Mononuclear cell (primary cell): ENCODE data around the gene ACSS1. TPM values are rescaled to one million over a fixed set of nuclear protein-coding genes. Genes with fewer than 3 reads are reported as not detected.

Experiments
- H3K27me3 ChIP-seq: 2 replicates; pipeline ENCODE4 v1.6.0; 2011; ENCODE audit warnings: low read length, control low read depth; ENCODE audit not compliant: insufficient read depth
- H3K4me1 ChIP-seq: 2 replicates; pipeline ENCODE4 v1.5.1; 2011; ENCODE audit warnings: mild to moderate bottlenecking, low read length, control low read depth; ENCODE audit not compliant: insufficient read depth
- H3K4me3 ChIP-seq: 2 replicates; pipeline ENCODE4 v1.5.1; 2011; ENCODE audit warnings: mild to moderate bottlenecking, low read length, moderate library complexity
- H3K9me3 ChIP-seq: 2 replicates; pipeline ENCODE4 v1.5.1; 2011; ENCODE audit warnings: low read depth, mild to moderate bottlenecking, control low read depth, low read length
- total RNA-seq: library from RNA; depleted of rRNA; stranded (reverse); fragments of >200 nt; gene quantifications from one replicate; pipeline ENCODE4 v1.2.3, GENCODE V29; 2012

Gene ACSS1
- total RNA-seq, 1 donor = 8.0 TPM

DNA sequence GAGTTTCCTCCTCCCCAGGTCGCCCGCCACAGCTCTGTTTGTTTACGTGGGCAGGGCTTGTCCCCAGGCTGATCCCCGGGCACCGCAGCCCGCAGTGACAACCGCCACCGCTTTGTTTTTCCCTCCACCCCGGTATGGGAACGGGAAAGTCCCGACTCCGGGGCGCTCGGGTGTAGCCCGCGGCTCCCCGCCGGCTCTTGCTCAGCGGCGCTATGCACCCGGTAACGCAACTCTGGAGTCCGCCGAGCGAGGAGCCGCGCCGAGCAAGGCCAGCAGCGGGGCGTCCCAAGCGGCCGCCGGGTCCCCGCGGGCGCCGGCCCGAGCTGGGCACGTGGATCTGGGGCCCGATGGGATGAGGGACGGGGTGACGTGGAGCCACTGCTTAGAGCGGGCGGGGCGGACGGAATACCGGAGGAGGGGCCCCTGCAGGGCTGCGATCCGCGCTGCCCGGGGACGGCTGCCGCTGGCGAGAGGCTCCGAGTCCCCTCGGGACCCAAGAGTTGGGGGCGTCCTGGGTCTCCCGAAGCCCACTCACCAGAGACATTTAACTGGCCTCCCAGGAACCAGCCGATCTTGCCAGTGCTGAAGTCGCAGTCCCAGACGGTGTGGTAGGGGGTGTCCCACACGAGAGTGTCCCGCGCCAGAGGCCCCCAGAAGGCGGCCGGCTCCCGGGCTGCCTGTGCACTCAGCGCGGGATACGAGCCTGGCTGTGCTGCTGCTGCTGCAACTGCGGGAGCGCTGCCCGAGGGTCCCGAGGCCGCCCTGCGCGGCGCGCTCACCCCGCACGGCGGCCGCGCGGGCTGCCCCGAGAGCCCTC lies 497 bp downstream of the ACSS1 start:
- Histone ChIP-seq H3K4me3 (peak overlapping the region; percentile 69), H3K27me3 (no peaks in the 10 kb centered on the region), H3K9me3 (no peaks in the 10 kb centered on the region), H3K4me1 (peaks cover 55% of the 10 kb centered on the region)

- Histone ChIP-seq H3K27me3 (no peaks in the 10 kb centered on the region), H3K4me1 (peaks cover 62% of the 10 kb centered on the region), H3K9me3 (no peaks in the 10 kb centered on the region), H3K4me3 (peak overlapping the region; percentile 69)
Measured at GRCh38 chr20:25056690-25057233, 1.2 kb downstream of the ACSS1 start.

DNA sequence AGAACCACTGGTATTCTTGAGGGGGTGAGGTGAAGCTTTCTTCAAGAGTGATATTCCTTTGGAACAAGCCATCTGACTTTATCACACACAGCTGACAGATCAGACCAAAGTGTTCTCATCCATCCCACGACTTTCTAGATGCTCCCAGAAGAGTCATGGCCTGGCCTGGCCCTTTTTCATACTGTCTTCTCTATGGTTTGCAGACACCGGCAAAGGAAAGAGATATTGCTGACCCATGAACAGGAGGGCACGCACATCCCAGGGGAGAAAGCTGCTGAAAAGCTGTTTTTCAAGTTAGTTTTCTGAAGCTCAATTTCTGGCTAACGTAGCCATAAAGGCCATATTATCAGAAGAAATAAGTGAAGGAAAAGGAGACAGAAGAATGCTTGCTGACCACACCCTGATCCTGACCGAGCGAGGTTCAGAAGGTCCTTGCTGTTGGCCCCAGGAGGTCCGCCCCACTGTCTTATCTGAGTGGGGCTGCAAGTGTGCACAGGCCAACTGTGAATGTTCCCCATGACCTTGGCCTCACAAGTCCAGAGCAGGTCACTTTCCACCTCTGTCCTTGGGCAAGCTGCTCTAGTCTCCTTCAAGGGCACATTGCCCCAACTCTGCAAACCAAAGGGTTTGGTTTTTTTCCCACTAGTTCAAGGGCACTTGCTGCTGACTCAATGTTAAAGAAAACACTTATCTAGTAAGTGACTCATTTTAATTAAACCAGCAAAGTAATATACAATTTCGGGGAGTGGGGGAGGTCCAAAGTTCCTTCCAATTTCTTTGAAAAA lies 2.0 kb downstream of the ACSS1 start:
- no peak overlapping the region for H3K4me3 ChIP-seq
- H3K4me1 ChIP-seq = peaks cover 63% of the 10 kb centered on the region
- no peaks in the 10 kb centered on the region for H3K9me3 ChIP-seq
- H3K27me3 ChIP-seq = no peaks in the 10 kb centered on the region

DNA sequence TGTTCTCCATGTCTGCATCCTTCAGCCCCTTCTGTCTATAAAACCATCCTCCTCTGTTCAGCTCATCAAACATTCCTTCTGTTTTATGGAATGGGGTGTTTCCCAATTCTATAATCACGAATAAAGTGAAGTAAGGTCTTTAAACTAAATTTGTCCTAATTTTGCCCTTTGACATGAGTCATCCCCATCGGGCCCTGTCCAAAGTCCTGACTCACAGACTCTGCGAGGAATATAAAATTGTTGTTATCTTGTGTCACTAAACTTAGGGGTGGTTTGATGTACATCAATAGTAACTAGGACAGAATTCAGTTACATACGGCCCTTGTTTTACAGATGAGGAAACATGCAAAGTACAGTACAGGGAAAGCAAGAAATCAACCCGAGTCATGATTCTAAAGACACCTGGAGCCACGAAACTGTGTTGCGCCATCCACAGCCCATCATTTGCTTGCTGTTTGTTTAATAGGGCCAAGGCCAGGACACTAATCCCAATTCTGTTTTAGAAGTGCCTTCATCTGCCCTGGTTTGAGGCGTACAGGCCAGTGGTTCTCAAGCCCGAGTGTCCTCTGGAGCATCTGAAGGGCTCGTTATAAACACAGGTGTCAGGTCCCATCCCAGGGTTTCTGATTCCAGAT lies 2.8 kb downstream of the ACSS1 start:
- no peak overlapping the region for H3K4me3 ChIP-seq
- peaks cover 69% of the 10 kb centered on the region for H3K4me1 ChIP-seq
- no peaks in the 10 kb centered on the region for H3K27me3 ChIP-seq
- no peaks in the 10 kb centered on the region for H3K9me3 ChIP-seq

- no peak overlapping the region for H3K4me3 ChIP-seq
- H3K27me3 ChIP-seq = no peaks in the 10 kb centered on the region
- peaks cover 66% of the 10 kb centered on the region for H3K4me1 ChIP-seq
- no peaks in the 10 kb centered on the region for H3K9me3 ChIP-seq
Measured at GRCh38 chr20:25054096-25054820, 3.7 kb downstream of the ACSS1 start.

DNA sequence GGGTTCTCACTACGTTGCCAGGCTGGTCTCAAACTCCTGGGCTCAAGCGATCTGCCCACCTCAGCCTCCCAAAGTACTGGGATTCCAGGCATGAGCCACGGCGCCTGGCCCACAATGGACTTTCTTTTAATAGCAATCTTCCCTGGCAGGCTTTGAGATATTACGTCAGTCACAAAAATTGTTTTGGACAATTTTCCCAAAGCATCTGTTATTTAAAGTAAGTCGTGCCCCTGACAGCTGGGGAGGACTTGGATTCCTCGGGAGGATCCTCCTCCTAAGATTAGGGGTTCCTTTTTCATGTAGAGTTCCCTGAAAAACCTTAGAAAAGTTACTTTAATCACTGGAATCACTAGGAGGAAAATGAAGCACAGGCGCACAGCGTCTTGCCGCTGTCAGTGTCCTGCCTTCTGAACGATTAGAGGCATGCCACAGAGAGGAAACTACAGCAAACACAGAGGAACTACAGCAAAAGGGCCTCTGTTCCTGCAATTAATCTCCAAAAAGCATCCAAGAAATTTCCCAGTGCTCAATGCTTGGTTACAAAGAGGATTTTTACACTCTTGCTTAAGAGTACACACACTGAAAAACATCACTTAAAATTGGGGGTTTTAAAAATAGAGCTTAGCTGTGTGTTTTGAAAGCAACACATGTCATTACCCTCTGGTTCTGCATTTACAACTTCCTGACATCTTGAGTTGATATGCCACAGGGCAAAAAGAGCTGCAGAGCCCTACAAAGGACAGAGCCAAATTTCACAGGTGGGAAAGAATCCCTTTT lies 4.5 kb downstream of the ACSS1 start:
- Histone ChIP-seq H3K27me3 (no peaks in the 10 kb centered on the region), H3K4me3 (no peak overlapping the region), H3K4me1 (peaks cover 58% of the 10 kb centered on the region)

DNA sequence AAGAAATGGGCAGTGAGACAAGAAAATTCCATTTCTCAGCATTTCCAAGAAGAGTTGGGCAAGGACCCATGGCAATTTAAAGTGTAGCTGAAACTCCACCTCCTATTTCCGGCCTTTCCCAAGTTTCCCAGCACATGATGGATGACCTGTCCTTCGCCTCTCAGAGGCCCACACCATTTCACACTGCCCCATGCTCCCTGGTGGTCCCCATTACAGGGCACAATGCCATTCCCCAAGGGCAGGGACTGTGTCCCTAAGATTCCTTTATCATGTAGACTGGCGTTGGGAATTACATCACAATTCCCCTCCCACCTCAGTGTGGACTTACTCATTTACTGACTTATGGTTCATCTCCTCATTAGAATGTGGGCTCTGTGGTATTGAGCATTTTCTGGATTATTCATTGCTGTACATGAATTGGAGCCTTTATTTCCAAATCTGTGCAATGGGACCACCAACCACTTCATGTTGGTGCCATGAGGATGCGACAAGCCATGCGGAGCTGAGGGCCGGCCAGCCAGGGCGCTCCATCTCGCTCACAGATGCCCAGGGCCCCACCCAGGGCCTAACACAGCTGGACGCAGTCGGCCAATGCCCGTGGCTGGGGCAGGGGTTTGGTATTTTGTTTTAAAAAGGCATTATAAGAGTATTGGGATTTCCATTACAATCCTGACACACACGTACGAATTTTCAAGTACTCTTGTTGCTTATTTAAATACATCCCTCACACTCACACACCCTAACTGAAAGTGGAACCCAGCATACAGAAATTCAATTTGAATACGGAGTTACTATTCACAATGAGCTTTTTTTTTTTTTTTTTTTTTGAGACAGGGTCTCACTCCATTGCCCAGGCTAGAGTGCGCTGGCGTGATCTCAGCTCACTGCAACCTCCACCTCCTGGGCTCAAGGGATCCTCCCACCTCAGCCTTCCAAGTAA lies 5.4 kb downstream of the ACSS1 start:
- Histone ChIP-seq H3K27me3 (no peaks in the 10 kb centered on the region), H3K4me1 (peaks cover 57% of the 10 kb centered on the region), H3K9me3 (no peaks in the 10 kb centered on the region), H3K4me3 (no peak overlapping the region)

More for the DNA sequence above, 4.5 kb downstream of the ACSS1 start:
- no peaks in the 10 kb centered on the region for H3K9me3 ChIP-seq

DNA sequence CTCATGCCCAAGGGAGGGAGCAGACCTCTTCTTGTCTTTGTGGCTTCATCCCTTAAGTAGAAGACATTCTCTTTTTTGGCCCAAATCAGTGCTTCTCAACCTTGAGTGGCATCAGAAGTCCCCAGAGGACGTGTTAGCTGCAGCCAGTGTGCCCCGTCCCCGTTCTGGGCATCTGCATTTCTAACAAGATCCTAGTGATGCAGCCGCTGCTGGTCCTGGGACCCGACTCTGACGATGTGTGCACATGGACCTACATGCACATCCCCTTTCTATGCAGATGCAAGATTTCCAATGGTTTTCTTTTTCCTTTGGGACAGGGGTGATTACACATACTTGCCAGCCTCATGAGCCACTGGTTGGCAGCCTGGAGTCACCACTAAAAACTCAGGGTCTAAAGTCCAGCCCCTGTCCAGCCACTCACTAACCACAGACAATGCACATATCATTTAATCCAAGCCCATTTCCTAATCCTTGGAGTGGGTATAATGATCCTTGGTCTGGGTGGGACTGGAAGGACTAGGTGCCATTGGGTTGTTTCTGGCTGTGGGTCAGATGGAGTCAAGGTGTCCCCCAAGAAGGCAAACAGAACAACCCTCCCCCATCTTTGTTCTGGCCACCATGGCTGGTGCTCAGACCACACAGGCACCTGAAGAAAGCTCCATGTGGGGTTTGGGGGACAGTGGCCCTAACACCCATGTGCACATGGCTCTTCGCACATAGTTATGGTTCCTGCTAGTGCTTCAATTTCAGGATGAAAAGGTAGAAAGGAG lies 6.4 kb downstream of the ACSS1 start:
- no peaks in the 10 kb centered on the region for H3K9me3 ChIP-seq
- H3K27me3 ChIP-seq = no peaks in the 10 kb centered on the region
- H3K4me3 ChIP-seq = no peak overlapping the region
- H3K4me1 ChIP-seq = peaks cover 53% of the 10 kb centered on the region

DNA sequence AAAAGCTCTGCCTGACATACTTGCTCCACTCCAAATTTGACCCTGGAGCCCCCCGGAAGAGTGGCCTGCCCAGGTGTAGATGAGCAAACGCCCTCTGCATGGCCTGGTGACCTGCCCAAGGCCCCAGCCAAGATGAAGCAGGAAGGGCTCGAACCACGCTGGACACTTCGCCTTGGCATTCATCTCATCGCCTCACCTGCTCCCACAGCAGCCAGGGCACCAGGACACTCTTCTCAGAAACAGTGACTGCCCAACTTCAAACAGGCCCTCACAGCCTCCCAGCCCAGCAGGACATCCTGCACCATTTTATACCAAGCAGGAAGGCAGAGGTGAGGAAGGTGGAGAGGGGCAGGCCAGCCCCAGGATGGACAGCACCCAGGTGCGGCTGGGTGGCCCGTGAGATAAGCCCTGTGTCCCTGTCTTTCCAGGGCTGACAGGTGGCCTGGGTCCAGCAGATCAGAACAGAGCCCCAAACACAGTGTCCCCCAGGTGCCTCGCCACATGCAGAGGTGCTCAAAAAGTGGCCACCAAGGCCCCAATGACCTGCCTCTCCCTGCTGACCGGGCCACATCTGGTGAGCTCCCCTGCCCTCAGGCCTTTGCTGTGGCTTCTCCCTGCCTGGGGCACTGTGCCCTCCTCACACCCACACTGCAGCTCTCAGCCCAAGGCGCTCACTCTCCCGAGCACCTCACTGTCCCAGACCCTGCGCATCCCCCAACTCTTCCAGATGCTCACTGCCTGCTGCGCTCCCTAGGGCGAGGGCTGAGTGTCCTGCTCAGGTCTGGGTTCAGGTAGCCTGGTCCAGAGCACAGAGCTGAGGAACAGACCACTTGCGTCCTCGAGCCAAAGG lies 7.2 kb downstream of the ACSS1 start:
- H3K27me3 ChIP-seq = no peaks in the 10 kb centered on the region
- H3K4me3 ChIP-seq = no peak overlapping the region
- H3K4me1 ChIP-seq = peaks cover 44% of the 10 kb centered on the region
- H3K9me3 ChIP-seq = no peaks in the 10 kb centered on the region

GRCh38 chr20:25050082-25050481 lies 7.9 kb downstream of the ACSS1 start:
- Histone ChIP-seq H3K4me3 (no peak overlapping the region), H3K27me3 (no peaks in the 10 kb centered on the region), H3K4me1 (peaks cover 38% of the 10 kb centered on the region), H3K9me3 (no peaks in the 10 kb centered on the region)

GRCh38 chr20:25049261-25050060 lies 8.5 kb downstream of the ACSS1 start:
- Histone ChIP-seq H3K4me3 (no peak overlapping the region), H3K4me1 (peaks cover 37% of the 10 kb centered on the region)

More at GRCh38 chr20:25049261-25050060, 8.5 kb downstream of the ACSS1 start:
- Histone ChIP-seq H3K9me3 (no peaks in the 10 kb centered on the region), H3K27me3 (no peaks in the 10 kb centered on the region)
